ENCODE data around the gene SP8. TPM values are rescaled to one million over a fixed set of nuclear protein-coding genes. Genes with fewer than 3 reads are reported as not detected.

SP8 gene
- total and polyA plus RNA-seq, 9 of the 15 experiments (the other 6 are each of a cell fraction or from before 2014, with no cell fraction given), result 0.04 to 1.2 (median 0.19) TPM

- TF ChIP-seq RERE (CRISPR knock-in tag; IDR thresholded peaks at IDR 0.05; ENCODE audit: borderline replicate concordance) (no peak), GTF2B (IDR thresholded peaks at IDR 0.05; ENCODE audit: extremely low read depth, insufficient read length) (no peak), HES1 (IDR thresholded peaks at IDR 0.05; ENCODE audit: low read depth) (peak; percentile 61; the same call in 1 of the 2 replicates), ESRRB (CRISPR knock-in tag; IDR thresholded peaks at IDR 0.05; ENCODE audit: borderline replicate concordance) (no peak), ARID1B (IDR thresholded peaks at IDR 0.05) (peak; percentile 81), LEF1 (IDR thresholded peaks at IDR 0.05) (no peak), IRF1 (CRISPR knock-in tag; IDR thresholded peaks at IDR 0.05; ENCODE audit: borderline replicate concordance) (no peak), HDAC8 (tag; IDR thresholded peaks at IDR 0.05) (no peak), ZNF407 (IDR thresholded peaks at IDR 0.05; ENCODE audit: low read depth) (no peak; the same call in 1 of the 2 replicates)
Observed at GRCh38 chr7:20786779-20787659, at the start of gene SP8 (continued).
